Cardiac ventricle fibroblast (primary cell): ENCODE data around the gene CDC14C. TPM values are rescaled to one million over a fixed set of nuclear protein-coding genes. Genes with fewer than 3 reads are reported as not detected.

Experiments
- total RNA-seq: library from RNA; depleted of rRNA; stranded (reverse); fragments of >200 nt; gene quantifications from 2 replicates; pipeline ENCODE4 v1.2.3, GENCODE V29; 2015

The CDC14C gene
- not detected in 2 replicates for total RNA-seq

DNA sequence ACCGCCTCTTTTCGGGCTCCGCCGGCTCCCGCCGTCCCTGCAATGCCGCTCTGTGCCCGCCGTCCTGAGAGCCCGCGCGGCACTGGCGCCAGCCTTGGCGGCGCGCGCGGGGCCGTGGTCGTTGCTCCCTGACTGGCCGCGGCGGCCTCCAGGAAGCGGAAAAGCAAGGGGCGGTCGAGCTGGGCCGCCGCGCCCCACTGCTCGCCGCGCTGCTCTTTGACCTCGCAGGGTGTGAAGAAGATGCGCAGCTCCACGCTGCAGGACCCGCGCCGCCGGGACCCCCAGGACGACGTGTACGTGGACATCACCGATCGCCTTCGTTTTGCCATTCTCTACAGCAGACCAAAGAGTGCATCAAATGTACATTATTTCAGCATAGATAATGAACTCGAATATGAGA, at the start of gene CDC14C:
Gene CDC14C, plus strand, starts transcription at position 115 of the 400 bp plus-strand sequence. Its CDS starts 126 bp downstream, at position 241.

